Peyer's patch (tissue), 4 donors: Measurements from ENCODE around the gene RHOB. TPM values are rescaled to one million over a fixed set of nuclear protein-coding genes. Genes with fewer than 3 reads are reported as not detected.

ENCODE experiments used
- DNase-seq, 3 donors: peaks; one replicate each; pipeline ENCODE4 v3.0.0-alpha.2; 2017 to 2019
- H3K27ac ChIP-seq, 4 donors: fragments of 200-600 bp; sonication (generic); one replicate each; pipeline ENCODE4 v1.5.1; 2016 to 2019
- H3K27me3 ChIP-seq, 2 donors: fragments of 200-600 bp; sonication (generic); one replicate each; pipeline ENCODE4 v1.5.1; 2019
- H3K36me3 ChIP-seq, 3 donors: fragments of 200-600 bp; sonication (generic); one replicate each; pipeline ENCODE4 v1.5.1; 2016 to 2019
- H3K4me1 ChIP-seq, 4 donors: fragments of 200-600 bp; sonication (generic); one replicate each; pipeline ENCODE4 v1.5.1; 2016 to 2019
- H3K4me3 ChIP-seq, 4 donors: fragments of 200-600 bp; sonication (generic); 1 replicate in 3 of 4; 2 replicates in 1 of 4; pipeline ENCODE4 v1.5.1; 2016 to 2019; ENCODE audit warnings: mild to moderate bottlenecking in 1 of 4
- H3K9me3 ChIP-seq, 4 donors: fragments of 200-600 bp; sonication (generic); one replicate each; pipeline ENCODE4 v1.5.1; 2016 to 2019; ENCODE audit warnings: mild to moderate bottlenecking in 1 of 4
- CTCF ChIP-seq, 6 experiments: fragments of 450-650 bp in 4 of 6; fragments of 200-600 bp in 2 of 6; sonication (generic) in 1 of 6; IDR thresholded peaks; one replicate each; pipeline ENCODE4 v1.5.1; 2017 to 2019; ENCODE audit warnings: antibody characterized with exemption in 6 of 6, mild to moderate bottlenecking in 3 of 6, moderate library complexity in 1 of 6
- POLR2A ChIP-seq, 2 donors: fragments of 450-650 bp; IDR thresholded peaks; one replicate each; pipeline ENCODE4 v1.5.1; 2017; ENCODE audit warnings: antibody characterized with exemption in 2 of 2, mild to moderate bottlenecking in 2 of 2, moderate library complexity in 2 of 2
- total RNA-seq, 4 donors: library from RNA; depleted of rRNA; stranded (reverse); fragments of >200 nt; gene quantifications; one replicate each; pipeline ENCODE4 v1.1.0, GENCODE V29; 2016

Gene RHOB
- total RNA-seq, 4 donors from 2014 or later = 61.6 to 488 (median 202) TPM

GRCh38 chr2:20483194-20483895 lies 36.5 kb downstream of the RHOB start:
- DNase-seq = peak in 1 of 3 donors; percentile 51
- Histone ChIP-seq H3K4me3 (no peak overlapping the region), H3K36me3 (no peaks in the 10 kb centered on the region), H3K4me1 (no peaks in the 10 kb centered on the region), H3K9me3 (no peaks in the 10 kb centered on the region), H3K27me3 (no peaks in the 10 kb centered on the region), H3K27ac (peak overlapping the region in 2 of 4 donors; percentile 40 to 45)
- TF ChIP-seq POLR2A (IDR thresholded peaks at IDR 0.05) = no peak
- TF ChIP-seq CTCF (IDR thresholded peaks at IDR 0.05) = no peak

DNA sequence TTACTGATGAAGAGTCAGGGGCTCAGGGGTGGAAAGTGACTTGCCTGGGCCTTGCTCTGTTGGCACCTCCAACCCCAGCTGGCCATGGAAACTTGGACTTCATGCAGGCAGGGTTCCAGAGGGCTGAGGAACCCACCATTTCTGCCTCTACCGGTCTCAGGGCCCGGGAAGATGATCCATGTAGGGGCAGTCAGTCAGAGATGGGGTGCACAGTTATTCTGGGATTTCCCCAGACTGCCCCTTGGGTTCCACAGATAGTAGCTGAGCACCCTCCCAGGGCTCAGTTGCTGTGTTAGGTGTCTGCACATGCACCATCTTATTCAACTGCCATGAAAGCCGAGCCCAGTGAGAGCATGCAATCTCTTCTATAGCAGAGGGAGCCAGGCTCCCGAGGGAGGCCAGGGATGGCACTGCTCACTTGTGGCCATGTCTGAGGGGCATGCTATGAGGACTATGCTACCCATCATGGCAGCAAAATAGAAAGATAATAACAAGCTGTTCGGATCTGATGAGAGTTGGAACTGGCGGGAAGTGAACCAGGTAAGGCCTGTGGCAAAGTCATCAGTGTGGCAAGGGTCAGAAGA lies 37.3 kb downstream of the RHOB start:
- DNase-seq = no peak

DNA sequence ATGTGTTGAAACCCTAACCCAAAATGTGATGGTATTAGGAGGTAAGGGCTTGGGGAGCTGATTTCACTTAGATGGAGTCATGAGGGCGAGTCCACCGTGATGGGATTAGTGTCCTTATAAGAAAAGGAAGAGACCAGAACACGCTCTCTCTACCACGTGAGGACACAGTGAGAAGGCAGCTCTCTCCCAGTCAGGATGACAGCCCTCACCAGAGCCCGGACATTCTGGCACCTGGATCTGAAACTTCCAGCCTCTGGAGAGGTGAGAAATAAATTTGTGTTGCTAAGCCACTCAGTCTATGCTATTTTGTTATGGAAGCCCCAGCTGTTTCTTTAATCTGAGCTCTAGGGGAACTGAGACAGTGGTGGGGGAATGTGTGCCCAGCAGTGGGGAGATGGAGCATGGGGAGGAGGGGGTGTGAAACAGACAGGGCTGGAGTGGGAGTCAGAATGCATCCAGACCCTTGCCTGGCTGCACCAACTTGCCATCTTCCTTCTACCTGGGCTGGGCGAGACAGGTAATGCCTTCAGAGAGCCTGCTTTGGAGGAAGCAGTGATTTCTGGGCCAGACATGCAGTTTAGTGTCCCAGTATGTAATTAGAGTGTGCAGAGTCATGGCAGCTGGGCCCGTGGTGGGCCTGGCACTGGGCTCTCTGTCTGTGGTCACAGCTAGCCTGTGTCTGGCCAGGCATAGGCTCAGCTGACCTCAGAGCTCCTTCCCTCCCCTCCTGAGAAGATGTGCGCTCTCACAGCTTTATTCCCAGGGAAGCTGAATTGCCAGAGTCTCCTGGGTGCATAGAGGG lies 38.1 kb downstream of the RHOB start:
- Histone ChIP-seq H3K4me1 (no peaks in the 10 kb centered on the region), H3K27me3 (no peaks in the 10 kb centered on the region), H3K4me3 (no peak overlapping the region), H3K27ac (no peak overlapping the region), H3K9me3 (no peaks in the 10 kb centered on the region), H3K36me3 (no peaks in the 10 kb centered on the region)
- TF ChIP-seq POLR2A (IDR thresholded peaks at IDR 0.05) (no peak), CTCF (IDR thresholded peaks at IDR 0.05) (no peak)
- no peak for DNase-seq

More for the DNA sequence above, 37.3 kb downstream of the RHOB start:
- H3K27ac ChIP-seq = peak overlapping the region in 2 of 4 donors; percentile 10 to 45
- no peaks in the 10 kb centered on the region for H3K36me3 ChIP-seq
- H3K9me3 ChIP-seq = no peaks in the 10 kb centered on the region
- no peak overlapping the region for H3K4me3 ChIP-seq
- H3K27me3 ChIP-seq = no peaks in the 10 kb centered on the region
- no peaks in the 10 kb centered on the region for H3K4me1 ChIP-seq
- no peak for TF ChIP-seq CTCF (IDR thresholded peaks at IDR 0.05)
- TF ChIP-seq POLR2A (IDR thresholded peaks at IDR 0.05) = no peak

DNA sequence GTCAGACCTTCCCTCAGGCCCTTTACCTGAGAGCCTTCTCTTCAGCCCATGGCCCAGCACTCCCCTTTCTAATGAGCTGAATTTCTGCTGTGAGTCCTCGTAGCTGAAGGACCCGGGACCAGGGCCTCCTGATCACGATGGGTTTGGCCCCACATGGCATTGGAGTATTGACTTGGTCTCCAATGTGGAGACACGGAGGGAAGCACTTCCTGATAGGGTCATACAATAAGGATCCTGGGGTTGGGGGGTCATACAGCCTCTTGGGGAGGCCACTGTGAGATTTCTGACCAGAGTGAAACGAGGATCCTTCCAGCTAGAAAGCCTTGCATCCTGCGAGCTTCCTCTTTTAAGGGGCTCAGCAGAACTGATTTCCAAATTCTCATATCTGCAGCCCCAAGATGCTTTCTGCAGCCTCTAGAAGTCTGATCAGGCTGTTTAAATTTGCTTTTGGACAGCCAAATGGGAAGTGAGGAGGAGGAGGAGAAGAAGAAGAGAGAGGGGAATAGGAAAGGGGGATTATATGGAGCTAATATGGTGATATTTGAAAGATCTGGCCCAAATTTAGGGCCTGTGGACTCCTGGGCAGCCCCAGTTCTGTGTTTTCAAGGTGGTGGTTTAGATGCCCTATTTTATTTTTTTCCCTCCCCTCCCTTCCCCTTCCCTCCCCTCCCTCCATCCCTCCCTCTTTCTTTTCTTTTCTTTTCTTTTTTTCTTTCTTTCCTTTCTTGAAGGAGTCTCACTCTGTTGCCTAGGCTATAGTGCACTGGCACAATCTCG lies 38.9 kb downstream of the RHOB start:
- H3K4me3 ChIP-seq = no peak overlapping the region
- DNase-seq = no peak
- H3K36me3 ChIP-seq = no peaks in the 10 kb centered on the region
- H3K27ac ChIP-seq = no peak overlapping the region
- no peaks in the 10 kb centered on the region for H3K9me3 ChIP-seq
- TF ChIP-seq POLR2A (IDR thresholded peaks at IDR 0.05) = no peak
- no peak for TF ChIP-seq CTCF (IDR thresholded peaks at IDR 0.05)
- no peaks in the 10 kb centered on the region for H3K27me3 ChIP-seq
- no peaks in the 10 kb centered on the region for H3K4me1 ChIP-seq

DNA sequence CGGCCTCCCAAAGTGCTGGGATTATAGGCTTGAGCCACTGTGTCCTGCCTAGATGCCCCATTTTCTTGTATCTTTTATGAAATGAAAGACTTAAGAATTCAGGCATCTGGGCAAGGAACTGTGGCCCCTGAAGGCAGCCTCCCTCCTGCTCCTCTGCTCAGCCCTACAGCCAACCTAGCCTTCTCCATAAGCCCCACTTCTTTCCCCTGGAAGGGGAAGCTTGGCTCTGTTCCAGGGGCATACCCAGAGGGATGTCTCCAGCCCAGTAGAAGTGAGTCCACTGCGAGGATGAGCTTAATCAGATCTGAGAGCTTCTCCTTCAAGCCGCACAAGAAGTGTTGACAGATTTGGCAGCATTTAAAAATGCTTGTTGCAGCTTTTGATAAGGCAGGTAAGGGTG lies 39.7 kb downstream of the RHOB start:
- no peak for DNase-seq
- no peaks in the 10 kb centered on the region for H3K4me1 ChIP-seq
- no peak overlapping the region for H3K27ac ChIP-seq
- no peaks in the 10 kb centered on the region for H3K27me3 ChIP-seq
- H3K4me3 ChIP-seq = no peak overlapping the region
- H3K9me3 ChIP-seq = no peaks in the 10 kb centered on the region
- TF ChIP-seq POLR2A (IDR thresholded peaks at IDR 0.05) = no peak
- no peak for TF ChIP-seq CTCF (IDR thresholded peaks at IDR 0.05)
- H3K36me3 ChIP-seq = no peaks in the 10 kb centered on the region
